Liver (tissue), 3 donors: ENCODE results near the gene LOXL3.

ENCODE experiments used
- CTCF ChIP-seq: fragments of 150-350 bp; IDR thresholded peaks from 2 replicates; pipeline ENCODE4 v1.5.1; 2017; ENCODE audit warnings: improper control_type of control experiment, low read depth, low read length; ENCODE audit not compliant: missing input control
- EGR1 ChIP-seq, 2 donors: IDR thresholded peaks; 2 replicates each; pipeline ENCODE4 v1.6.1; 2016 to 2018; ENCODE audit warnings: antibody characterized with exemption in 2 of 2, low read depth in 2 of 2
- GABPA ChIP-seq, 2 donors: IDR thresholded peaks in 1 of 2; conservative IDR thresholded peaks in 1 of 2; 2 replicates each; pipeline ENCODE4 v1.6.1; 2016; ENCODE audit warnings: antibody characterized with exemption in 2 of 2, mild to moderate bottlenecking in 1 of 2, moderate library complexity in 1 of 2
- donor health status: healthy.
- donor health status: healthy.

- TF ChIP-seq GABPA (IDR thresholded peaks at IDR 0.05 in 1 of 2, conservative IDR thresholded peaks at IDR 0.05 in 1 of 2) (no peak), EGR1 (IDR thresholded peaks at IDR 0.05; ENCODE audit: low read depth in 2 of 2) (no peak), CTCF (no peak)
Measured at GRCh38 chr2:74585406-74586185, 31.9 kb upstream of the LOXL3 start.
